Hematopoietic multipotent progenitor cell treated with erythropoietin and hydrocortisone succinate and interleukin-3 and kit ligand, for 6 days (in vitro differentiated cells): ENCODE data around the gene SSNA1.

Experiments used
- DNase-seq: peaks from one replicate; pipeline ENCODE4 v3.0.0-alpha.2; 2015

SSNA1 gene

DNA sequence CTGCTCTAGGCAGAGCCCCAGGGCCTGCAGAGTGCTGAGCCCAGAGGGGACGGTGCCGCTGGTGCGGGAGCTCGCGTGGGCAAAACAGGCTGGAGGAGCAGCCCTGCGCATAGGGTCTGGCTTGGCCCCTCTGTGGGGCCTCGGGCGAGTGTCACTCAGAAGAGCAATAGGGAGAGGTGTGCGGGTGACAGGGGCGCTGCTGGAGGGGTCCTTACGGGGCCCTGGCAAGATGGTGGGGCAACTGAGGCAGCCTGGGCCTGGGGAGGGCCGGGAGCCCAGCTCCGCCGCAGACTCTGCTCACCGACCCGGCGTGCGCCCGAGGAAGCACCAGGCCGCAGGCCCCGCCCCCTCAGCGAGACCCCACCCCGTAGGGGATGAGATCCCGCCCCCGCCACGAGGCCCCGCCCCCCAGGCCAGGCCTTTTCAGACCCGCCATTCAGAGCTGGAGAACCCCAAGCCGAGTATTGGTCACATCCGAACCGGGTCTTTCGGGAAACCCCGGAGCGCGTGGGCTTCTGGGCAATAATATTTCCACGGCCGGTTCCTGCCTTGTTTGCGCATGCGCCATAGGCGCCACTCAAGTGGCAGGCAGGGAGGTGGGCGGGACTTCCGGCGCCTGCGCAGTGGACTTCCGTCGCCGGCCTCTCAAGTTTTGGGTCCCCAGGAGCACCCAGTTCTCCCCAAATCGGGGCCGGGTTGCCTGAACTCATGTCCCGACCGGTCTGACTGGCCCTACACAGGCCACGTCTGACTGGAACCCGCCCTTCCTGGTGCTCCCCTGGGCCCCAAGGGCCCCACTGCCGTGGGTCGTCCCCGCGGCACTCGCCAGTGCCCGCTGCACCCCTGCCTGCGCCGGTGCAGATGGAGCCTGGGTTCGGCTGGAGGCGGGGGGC, 34.8 kb downstream of the SSNA1 start:
- peak; percentile 99 for DNase-seq

DNA sequence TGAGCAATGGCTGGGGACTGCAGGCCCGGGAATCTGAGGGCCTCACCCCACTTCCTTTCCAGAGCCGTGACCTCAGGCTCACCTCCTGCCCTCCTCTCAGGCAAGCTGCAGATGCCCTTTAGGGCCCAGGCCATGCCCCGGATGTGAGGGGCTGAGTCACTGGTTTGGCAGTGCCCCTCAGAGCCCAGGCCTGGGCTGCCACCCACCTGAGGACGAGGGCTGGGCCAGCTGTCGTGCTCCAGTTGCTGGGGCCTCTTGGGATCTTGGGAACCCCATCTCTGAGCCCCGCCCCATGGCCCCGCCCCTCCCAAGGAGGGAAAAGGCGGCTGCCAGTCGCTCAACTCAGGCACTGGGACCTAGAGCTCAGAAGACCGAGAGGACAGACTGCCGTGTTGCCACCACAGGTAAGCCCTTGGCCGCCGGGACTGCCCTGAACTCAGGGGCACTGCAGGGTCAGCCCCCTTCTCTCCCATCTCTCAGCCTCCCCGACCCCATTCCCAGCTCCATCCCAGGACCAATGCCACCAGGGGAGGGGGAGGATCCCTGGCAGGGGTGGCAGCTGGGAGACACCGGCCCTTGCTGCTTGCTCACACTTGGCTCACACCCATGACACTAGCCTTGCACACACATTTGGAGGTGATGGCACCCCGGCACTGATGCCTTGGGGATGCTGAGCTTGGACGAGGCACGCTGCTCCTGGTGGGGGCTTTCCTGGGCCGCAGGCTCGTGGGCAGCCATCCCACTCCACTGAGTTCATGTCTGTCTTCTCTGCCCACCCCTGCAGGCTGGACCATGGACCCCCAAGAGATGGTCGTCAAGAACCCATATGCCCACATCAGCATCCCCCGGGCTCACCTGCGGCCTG, 36.6 kb downstream of the SSNA1 start, which contains the start of gene CYSRT1:
Gene CYSRT1, plus strand, starts transcription at position 345 of the 865 bp plus-strand sequence. Its CDS starts 448 bp downstream, at position 793.
- DNase-seq = peak; percentile 31

DNA sequence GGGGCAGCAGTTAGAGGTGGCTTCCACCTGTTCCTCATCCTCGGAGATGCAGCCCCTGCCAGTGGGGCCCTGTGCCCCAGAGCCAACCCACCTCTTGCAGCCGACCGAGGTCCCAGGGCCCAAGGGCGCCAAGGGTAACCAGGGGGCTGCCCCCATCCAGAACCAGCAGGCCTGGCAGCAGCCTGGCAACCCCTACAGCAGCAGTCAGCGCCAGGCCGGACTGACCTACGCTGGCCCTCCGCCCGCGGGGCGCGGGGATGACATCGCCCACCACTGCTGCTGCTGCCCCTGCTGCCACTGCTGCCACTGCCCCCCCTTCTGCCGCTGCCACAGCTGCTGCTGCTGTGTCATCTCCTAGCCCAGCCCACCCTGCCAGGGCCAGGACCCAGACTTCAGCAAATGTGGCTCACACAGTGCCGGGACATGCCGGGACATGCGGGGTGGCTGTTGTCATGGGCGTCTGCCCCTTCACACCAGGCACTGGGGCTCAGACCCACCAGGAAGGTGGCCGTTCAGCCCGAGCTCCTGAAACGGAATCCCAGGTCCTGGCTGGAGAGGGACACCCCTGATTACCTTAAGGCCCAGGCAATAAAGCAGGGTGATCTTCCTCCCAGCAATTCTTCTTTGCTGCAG, 37.3 kb downstream of the SSNA1 start:
- no peak for DNase-seq

GRCh38 chr9:137226338-137227053, 38.0 kb downstream of the SSNA1 start:
- DNase-seq = no peak

DNA sequence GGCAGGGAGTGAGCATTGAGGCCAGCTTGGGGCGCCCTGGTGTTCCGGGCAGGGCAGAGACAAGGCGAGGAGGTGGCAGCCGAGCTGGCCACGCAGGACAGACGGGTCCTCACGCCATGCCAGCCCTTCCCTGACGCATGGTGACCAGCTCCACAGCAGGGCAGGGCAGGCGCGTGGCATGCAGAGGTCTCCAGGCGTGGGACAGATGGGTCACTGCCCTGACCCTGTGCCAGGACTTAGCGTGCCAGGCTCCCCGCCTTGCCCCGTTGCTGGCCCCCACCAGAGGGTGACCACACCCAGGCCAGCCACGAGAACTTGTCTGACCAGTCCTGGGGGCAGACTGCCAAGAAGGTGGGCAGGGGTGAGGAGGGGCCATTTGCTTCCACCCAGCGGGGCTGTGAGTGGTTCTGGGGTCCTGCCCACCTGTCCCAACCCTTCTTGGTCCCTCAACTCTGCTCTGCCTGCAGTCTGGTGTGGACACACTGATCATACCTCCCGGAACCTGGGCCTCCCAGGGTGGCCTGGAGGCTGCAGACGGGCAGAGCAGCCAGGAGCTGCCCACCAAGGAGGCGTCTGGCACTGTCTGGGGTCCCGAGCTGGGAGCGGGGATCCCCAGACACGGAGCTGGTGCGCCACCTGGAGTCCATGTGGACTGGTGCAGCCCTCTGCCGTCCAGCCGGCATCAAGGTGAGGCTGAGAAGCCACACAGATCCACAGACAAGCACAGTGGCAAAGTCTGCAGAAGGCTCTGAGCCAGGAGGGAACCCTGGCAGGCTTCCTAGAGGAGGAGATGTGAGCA, 38.8 kb downstream of the SSNA1 start, which contains the start of gene RNF224:
Gene RNF224, plus strand, starts transcription at position 449 of the 799 bp plus-strand sequence. CDS start 834 bp downstream, outside the sequence.
- peak; percentile 93 for DNase-seq

- peak; percentile 35 for DNase-seq
These were observed 39.5 kb downstream of the SSNA1 start for GRCh38 chr9:137227853-137228505.

GRCh38 chr9:137228506-137228967, 40.1 kb downstream of the SSNA1 start:
- DNase-seq = no peak

- no peak for DNase-seq
These were observed 40.8 kb downstream of the SSNA1 start for GRCh38 chr9:137228968-137229896.

DNA sequence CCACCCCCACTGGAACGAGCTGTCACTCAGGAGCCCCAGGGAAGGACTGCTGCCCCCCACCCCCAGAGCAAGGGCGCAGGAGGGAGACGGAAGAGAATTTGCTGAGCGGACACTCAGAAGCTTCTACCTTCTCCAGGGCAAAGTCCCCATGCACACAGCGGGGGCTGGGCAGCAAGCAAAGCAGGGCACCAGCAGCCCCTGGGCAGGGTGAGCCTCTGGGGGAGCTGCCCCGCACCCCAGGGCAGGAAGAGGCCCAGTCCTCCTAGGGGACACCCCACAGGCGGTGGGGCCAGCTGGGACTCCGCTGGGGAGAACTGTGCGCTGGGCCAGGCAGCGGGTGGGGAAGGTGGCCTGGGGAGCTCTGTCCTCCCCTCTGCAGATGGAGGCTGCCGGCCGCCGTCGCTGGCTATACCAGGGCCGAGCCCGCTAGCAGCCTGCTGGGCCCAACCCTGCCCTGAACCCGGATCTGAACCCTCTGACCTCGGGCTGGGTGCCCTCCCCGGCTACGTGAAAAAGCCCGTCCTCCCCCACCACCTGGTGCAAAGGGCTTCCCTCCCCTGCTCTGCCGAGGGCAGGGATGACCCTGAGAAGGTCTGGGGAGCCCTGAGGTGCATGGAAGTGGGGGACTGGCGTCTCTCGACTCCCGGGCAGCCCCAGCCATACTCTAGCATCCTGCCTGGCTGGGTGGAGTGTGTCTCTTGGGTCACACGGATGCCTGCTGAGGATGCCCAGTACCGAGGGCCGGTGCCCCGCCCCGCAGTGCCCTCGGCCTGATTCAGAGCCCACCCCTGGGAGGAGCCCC, 41.6 kb downstream of the SSNA1 start:
- DNase-seq = no peak

- no peak for DNase-seq
These were observed 42.4 kb downstream of the SSNA1 start, which contains the start of gene SLC34A3 for GRCh38 chr9:137230705-137231371. SLC34A3 (plus strand) TSS chr9:137230901; CDS start chr9:137231703, 802 bp downstream.

DNA sequence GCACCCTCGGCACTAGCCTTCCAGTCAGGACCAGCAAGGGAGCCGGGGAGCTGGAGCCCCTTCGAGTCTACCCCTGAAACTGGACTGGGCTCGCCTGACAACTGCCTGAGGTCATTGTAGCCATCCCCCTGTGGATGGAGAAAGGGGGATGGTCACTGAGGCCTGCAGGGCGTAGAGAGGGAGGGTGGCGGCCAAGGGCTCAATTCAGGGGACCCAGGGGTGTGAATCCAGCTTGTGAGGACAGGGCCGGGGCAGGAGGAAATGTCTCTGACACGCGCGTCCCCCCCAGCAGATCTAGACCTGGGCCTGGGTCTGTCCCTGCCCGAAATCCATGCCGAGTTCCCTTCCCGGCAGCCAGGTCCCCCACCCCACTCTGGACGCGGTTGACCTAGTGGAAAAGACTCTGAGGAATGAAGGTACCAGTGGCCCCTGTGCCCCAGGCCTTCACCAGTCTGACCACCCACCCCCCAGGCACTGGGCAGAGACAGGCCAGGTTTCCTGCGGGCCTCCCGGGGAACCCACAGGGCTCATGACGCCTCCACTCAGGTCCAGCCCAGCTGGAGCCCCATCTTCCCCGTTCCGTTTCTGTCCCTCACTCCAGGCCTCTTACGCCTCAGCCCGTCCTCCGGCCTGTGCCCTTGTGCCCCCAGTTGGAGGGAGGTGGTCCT, 43.0 kb downstream of the SSNA1 start:
- no peak for DNase-seq

DNA sequence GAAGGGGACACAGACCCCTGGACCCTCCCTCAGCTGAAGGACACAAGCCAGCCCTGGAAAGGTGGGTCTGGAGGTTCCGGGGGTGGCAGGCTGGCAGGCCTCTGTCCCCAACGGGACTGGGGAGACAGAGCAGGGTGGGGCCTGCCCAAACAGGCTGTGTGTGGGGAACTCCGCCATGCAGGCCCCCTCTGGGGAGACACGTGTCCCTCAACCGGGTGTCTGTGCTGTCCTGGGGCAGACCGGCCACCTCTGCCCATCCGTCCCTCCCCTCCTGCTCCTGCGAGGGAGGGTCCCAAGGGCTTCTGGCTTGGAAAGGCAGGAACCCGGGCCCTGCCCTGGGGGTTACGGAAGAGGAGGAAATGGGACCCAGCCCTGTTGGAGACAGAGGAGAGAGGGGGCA, 43.6 kb downstream of the SSNA1 start:
- no peak for DNase-seq

DNA sequence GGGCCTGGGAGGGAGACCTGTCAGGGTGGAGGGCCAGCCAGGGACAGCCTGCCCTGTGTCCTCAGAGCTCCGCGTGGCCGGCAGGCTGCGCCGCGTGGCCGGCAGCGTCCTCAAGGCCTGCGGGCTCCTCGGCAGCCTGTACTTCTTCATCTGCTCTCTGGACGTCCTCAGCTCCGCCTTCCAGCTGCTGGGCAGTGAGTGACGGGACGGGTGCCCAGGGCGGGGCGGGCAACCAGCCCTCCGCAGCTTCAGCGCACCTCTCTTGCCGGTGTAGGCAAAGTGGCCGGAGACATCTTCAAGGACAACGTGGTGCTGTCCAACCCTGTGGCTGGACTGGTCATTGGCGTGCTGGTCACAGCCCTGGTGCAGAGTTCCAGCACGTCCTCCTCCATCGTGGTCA, 44.0 kb downstream of the SSNA1 start:
- no peak for DNase-seq

DNA sequence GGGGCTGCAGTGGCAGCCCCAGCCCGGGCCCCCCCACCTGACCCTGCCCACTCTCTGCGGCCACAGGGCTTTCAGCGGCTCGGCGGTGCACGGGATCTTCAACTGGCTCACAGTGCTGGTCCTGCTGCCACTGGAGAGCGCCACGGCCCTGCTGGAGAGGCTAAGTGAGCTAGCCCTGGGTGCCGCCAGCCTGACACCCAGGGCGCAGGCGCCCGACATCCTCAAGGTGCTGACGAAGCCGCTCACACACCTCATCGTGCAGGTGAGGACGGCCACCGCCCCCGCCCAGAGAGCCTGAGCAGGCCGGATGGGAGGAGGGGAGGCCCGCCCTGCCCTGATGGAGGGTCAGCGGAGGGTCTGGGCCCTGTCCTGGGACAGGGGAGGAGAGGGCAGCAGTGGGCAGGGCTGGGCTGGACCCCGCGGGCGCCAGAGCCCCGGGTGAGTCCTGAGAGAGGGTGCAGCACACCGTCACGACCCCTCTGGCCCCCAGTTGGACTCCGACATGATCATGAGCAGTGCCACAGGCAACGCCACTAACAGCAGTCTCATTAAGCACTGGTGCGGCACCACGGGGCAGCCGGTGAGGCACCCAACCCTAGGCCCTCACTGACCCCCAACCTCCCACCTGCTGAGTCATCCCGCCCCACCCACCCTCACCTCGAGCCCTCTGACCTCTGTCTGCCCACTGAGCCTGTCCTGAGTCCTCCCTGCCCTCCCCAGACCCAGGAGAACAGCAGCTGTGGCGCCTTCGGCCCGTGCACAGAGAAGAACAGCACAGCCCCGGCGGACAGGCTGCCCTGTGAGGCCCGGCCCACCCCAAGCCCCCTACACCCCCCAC, 44.9 kb downstream of the SSNA1 start:
- no peak for DNase-seq

DNA sequence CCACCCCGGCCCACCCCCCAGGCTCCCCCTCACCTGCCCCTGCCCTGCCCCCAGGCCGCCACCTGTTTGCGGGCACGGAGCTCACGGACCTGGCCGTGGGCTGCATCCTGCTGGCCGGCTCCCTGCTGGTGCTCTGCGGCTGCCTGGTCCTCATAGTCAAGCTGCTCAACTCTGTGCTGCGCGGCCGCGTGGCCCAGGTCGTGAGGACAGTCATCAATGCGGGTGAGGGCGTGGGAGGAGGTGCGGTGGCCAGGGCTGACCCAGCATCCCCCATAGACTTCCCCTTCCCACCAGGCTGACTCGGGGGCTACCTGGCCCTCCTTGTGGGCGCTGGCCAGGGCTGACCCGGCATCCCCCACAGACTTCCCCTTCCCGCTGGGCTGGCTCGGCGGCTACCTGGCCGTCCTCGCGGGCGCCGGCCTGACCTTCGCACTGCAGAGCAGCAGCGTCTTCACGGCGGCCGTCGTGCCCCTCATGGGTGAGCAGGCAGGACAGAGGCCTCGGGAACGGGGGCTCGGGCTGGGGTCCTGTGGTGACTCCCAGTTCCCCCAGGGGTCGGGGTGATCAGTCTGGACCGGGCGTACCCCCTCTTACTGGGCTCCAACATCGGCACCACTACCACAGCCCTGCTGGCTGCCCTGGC, 45.7 kb downstream of the SSNA1 start:
- no peak for DNase-seq
